UCSD-AML1 (cell line): ENCODE data around the gene HHLA2.

Source experiments
- DNase-seq: peaks from one replicate; lab custom pipeline; 2025; ENCODE audit not compliant: unreplicated experiment; lab: John Stamatoyannopoulos, UW

The HHLA2 gene

DNA sequence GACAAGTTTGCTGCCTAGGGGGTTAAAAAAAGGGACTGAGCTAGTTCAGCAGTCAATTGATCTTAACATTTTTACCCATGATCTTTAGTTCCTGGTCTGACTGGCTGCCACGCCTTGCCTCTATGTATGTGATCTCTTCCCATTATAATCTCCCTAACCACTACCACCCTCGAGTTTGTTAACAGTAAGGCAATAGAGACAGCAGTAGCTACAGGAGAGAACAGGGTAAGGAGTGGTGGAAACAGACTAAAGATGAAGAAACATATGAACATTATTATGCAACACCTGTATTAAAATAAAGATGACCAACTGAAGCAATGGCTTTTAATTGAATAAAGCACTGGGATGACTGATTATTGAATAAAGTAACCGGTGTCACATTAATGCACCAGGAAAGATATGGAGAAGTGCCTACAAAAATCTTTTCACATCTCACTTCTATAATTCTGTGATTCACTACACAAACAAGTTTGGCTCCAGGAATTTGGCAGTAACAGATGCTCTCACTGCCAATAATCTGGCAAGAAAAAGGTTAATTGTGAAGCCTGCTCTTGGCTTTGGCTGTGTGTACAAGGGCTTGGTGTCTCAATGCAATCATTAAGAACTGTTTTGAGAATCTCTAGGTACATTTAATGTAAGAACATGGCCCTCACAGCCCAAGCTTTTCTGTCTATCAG, 95.7 kb downstream of the HHLA2 start:
- DNase-seq: no peak

DNA sequence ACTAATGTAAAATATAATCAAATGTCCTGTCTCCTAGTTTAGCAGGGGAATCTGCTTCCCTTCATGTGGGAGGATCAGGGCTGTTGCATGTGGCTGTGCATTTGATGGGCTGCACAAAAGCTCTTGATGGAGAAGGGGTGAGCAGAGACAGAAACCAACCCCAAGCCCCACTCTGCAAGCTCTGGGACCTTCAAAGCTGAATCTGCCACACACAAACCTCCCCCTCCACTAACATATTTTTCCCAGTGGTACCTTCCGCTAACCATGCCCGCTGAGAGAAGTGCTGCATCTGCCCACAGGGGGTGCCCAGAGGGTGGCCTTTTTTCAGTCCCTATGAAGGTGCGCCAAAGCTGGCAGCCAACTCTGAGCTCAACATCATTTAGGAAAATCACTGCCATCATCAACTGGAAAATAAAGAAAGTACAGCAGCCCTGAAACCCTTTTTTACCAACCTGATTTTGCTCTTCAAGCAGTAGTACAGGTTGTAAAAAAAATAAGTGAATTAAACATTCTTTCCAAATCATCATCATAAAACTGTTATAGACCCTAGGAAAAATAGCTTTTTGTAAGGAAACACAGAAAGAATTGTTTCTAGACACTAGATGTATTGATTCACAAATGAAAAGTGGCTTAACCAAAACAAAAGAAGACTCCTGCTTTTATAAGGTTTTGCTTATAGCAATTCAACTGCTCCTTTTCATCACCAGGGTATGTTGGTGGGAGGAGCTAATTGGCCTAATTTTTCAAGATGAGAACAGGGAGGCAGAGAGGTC, 97.0 kb downstream of the HHLA2 start:
- DNase-seq: no peak

DNA sequence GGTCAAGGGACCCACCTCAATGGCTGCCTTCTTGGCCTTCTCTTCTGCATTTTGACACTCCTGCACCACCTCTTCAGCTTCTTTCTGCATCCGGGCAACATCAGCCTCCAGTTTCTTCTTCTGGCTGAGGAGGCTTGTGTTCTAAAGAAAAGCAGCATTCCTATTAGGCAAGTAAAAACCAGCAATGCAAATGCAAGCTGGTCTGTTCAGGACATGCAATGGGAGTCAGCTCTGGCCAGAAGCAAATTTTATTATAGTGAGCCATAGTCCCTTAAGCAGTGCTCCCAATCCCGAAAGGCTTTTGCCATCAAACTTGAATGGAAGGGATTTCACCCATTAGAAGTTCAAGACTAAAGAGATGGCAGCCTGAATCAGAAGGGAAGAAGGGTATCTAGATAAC, 97.7 kb downstream of the HHLA2 start:
- no peak for DNase-seq

DNA sequence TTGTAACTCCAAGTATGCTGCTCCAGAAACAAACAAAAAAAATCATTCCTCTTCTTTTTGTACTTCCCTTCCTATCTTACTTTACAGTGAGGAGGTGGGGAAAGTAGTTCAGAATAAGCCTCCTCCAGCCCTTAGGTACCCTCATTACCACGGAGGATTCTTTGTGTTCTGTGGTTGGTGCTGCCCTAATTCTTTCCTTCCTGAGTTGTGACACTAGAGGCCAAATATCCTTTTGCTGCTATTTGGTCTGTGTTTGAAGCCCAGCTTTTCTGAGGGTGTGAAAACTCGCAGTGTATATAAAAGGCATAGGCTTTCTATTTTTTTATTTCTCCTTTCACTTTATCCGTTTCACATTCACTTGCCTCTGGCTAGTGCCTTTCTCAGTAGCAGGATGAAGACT, 98.2 kb downstream of the HHLA2 start:
- DNase-seq: no peak

DNA sequence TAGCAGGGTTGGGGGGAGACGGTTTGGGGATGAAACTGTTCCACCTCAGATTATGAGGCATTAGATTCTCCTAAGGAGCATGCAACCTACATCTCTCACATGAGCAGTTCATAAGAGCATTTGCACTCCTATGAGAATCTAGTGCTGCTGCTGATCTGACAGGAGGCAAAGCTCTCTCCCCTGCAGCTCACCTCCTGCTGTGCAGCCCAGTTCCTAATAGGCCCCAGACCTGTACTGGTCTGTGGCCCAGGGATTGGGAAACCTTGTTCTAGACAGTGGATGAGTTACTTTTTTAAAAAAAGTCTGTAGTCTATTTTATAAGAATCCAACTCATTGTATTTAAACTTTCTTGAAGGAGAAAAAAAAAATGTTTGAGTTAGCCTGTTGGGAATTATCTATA, 100.0 kb downstream of the HHLA2 start:
- no peak for DNase-seq

DNA sequence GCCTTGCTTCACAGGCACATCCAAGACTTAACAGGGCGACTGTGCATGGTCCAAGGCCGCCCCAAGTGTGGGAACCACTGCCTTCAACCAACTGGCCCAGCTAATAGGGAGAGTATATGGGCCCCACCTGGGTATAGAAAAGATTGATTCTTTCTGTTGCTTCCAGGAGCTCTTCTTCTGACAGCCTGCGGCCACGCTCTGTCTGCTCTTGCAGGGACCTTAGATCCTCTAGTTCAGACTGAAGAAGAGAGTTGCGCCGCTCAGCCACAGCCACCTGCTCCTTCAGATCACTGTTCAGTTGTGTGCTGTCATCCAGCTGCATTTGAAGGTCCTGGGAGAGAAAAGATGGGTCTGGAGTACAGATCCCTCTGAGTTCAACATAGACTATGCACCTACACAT, 102.2 kb downstream of the HHLA2 start:
- DNase-seq: no peak

DNA sequence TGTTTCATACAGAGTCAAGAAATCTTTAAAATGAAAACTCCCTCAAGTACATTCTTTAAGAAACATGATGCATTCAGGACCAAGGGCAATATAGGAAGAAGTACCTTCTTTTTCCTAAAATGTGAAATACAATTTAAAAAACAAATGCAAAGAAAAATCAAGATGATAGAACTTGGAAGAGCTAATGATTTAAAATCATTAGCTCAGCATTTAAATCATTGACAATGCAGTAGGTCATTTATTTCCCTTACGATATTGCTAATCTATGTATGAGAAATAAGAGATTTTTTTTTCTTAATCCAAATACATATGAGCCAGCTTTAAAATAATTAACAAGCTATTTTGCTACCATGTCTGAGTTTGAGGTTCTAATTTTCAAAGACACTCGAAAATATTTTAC, 105.5 kb downstream of the HHLA2 start:
- DNase-seq: no peak

DNA sequence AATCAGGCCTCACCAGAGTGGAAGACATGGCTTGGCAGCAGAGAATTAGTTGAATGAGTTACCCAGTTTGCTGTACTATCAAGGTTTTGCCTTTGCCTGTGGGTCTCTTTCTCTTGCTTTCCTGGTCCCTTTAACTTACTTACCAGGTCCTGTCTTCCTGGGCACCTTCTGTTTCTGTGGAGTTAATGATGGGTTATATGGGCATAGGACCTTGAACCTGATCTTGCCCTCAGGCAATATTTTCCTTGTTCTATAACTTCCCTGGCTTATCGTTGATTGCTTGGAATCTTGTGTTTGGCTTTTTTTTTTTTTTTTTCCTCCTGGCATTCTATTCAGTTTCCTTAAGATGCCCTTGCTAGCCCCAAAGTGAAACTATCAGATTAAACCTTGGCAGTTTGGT, 106.8 kb downstream of the HHLA2 start:
- DNase-seq: no peak

DNA sequence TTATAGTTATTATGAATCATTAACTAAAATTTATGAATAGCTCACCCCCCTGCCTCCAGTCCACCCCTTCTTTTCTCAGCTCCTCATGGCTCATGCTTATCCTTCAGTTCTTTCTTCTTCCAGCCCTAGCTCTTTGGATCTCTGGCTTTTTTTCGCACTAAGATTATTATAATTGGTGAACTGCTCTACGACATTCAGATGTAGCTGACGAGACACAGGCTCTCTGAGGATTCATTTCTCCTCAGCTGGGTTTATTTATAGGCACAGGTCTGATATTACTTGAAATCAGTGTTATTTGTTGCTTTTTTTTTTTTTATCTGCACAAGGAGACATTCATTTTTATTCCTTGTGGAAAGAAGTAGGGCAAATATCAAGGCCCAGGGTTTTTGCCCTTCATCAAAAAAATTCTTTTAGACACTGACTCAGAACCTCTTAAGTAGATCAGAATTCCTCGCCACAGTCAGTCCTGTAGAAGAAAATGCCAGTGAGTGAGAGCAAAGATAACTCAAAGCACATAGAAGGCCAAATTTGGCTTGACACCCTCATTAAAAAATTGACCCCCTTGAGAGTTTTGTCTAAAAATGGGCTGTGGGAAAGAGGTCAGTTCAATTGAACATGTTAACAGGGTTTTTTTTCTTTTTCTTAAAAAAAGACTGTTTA, 107.5 kb downstream of the HHLA2 start:
- DNase-seq: no peak

DNA sequence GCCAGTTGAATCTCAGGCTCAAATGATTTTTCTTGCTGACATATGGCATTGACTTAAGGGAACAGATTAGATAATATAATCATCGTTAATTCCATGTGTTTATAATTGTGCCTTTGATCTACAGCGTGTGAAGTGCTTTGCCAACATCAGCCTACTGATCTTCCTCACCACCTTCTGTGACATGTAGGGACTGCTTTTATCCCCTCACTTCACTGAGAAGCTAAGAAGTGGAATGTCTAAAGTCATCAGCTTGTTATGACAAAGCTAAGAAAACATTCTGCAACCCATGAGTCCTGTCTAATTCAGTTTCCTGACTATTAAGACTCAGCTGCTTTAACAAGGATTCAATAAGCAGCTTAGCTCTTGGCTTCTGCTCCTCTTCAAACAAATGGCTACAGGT, 108.0 kb downstream of the HHLA2 start:
- no peak for DNase-seq

DNA sequence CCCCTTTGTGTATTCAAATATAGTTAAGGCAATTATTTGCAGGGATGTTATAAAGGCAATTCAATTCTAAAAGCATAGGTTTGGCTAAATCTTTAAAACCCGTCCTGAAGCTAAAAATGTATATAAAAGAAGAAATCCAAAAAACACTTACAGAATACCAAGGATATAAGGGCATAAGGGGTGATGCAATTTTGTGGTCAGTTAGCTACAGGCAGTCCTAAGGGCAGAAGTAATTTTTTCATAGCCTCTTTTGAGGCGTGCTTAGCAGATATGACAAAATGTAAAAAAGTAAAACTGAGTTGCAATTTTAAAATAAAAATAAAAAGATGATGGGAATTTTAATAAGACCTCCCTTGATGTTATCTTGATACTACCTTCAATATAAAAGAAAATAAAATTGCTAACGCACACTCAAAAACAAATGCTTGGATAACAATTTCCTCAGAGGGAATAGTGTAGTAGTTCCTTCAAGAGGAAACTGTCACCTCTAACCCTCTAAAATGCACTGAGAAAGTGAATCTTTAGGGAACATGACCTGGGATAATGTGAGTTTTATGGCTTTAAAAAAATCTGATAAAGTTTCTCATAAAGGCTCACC, 109.8 kb downstream of the HHLA2 start:
- no peak for DNase-seq

DNA sequence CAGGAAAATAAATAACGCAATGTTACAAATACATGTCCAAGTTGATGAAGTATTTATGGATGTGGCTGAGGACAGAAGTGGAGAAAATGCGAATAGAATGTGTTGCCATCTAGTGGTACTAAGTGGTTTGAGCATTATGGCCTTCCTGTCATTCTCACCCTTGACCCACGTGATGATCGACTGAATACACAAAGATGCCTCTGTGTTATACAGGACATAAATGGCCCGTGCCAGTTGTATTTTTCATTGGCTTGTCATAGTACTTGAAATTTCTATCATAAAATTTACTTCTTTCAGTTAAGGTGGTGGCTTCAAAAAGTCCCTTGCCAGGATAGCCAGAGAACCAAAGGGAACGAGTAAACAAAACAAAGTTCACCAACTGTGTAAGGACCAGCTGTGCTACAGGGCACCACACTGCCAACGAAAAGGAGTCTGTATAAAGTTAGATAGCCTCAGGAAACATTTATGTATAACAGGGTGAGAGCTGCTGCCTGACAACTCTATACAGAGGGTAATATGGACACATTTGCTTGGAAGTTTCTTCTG, 110.4 kb downstream of the HHLA2 start:
- no peak for DNase-seq

DNA sequence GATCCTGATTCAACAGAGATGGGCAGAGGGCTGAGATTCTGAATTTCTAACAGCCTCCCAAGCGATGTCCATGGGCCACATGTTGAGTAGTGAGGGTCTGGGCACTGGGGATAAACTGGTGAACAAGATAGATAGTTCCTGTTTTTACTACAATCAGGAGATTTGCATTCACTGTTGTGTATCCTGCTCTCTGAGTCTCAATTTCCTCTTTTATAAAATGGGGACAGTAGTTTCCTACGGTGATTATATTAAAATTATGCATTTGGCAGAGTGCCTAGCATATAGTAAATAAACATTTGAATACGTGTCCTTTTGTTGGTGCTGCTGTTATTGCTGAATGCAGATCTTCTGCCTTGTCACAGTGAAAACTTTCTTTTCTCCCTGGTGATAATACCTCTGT, 111.5 kb downstream of the HHLA2 start:
- no peak for DNase-seq

DNA sequence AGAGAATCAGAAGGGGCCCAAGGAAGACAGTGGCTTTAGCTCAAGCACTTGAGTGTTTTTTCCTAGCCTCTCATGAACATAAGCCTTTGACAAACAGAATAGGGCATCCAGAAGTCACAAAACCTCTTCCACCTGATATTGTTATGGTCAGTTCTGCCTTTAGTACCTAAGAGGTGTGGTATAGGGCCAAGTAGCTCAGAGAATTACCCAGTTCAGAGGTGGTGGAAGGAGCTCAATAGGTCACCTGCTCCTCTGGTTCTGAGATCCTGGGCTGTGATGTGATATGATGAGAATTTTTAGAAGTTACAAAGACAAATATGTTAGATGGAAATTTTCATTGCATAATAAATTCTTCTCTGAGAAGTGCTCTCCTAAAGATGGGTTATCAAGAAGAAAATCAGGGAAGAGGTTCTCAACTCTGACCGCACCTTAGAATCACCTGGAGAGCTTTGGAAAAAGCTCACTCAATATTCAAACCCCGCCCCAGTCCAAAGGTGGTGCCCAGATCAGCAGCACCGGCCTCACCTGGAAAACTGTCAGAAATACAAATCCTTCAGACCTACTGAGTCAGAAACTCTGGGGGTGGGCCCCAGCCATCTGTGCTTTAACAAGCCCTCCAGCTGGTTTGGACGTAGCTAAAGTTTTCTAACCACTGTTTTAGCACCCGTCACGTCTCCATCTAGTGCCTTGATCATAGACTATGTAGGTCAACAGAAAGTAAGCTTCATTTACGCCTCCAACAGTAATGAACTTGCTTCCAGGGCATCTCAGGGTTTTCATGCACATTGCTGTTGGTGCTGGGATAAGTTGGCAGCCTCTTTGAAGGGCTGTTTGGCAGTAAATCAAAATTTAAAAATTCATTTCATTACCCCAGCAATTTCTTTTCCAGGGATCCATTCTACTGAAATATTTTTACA, 112.8 kb downstream of the HHLA2 start:
- DNase-seq: no peak

DNA sequence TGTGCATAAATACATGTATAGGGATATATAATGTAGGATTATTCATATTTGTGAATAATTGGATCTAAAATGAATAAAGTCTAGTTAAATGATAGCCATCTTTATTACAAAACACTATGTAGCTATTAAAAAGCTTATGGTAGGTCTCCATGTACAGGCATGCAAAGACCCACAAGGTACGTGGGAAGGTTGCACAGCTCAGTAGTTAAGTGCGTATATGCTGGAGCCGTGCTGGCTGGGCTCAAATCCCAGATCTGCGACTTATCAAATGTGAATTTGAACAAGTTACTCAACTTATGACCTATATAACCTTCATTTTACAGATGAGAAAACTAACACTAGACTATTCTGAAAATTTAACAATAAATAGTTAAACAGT, 113.4 kb downstream of the HHLA2 start:
- no peak for DNase-seq

DNA sequence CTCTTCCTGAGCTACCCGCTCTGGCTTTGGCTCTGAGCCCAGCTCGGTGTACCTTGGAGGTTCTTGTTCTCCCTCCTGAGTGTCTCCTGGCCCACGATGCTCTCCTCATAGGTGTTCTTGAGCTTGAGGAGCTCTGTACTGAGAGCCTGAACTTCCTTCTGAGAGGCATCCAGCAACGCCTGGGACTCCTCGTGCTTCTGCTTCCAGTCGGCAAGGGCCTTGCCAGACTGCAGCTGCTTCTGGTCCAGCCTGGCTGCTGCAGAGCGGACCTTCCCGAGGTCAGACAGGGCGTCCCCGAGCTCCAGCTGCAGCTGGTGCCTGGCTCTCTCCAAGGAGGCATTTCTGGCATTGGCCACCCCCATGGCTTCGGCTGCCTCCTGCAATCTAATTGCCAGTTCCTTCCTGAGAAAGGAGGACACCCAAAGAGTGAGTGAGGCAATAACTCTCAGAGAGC, 114.2 kb downstream of the HHLA2 start:
- DNase-seq: no peak

DNA sequence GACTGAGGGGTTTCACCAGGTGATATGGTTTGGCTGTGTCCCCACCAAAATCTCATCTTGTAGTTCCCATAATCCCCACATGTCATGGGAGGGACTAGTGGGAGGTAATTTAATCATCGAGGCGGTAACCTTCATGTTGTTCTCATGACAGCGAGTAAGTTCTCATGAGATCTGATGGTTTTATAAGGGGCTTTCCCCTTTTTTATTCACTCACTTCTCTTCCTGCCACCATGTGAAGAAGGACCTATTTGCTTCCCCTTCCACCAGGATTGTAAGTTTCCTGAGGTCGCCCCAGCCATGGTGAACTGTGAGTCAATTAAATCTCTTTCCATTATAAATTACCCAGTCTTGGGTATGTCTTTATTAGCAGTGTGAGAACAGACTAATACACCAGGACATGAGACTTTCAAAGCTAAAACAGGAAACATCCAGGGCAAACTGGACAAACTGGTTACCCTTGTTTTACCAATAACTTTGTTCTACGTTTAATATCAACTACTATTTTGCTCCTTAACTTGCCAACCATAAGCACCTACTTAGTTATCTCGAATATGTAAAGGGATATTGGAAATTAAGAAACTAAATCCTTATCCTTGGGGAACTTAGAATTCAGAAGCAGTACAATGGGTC, 115.9 kb downstream of the HHLA2 start:
- DNase-seq: no peak

DNA sequence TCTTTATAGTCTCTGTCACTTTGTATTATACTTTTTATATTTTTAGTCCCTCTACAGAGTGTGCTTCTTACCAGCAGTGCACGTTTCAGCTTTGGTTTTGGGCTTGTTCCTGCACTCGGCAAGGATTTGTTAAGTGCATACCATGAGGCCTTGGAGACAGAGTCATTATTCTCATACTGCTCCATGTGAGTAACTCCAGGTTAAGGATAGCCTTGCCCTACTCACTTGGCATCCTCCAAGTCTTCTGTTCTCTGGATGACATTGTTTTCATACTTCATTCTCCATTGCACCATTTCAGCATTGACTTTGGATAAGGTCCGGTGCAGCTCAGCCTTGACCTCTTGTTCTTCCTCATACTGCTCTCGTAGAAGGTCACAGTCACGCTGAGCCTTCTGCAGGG, 117.7 kb downstream of the HHLA2 start:
- no peak for DNase-seq

DNA sequence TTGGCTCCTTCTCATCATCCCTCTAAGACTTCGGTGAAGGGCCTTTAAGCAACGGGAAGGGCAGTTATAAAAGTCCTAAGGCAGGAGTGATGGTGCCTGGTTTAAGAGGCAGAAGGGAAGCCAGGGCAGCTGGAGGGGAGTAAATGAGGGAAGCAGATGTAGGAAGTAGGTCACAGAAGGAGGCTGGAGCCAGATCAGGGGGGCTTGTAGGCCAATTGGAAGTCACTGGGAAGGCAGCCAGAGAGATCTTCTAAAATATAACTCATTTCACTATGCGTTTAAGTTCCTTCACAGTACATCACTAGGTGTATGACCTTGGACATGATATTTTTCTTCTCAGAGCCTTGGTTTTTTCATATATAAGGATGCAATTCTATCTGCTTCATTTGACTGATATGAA, 119.3 kb downstream of the HHLA2 start:
- DNase-seq: no peak
